Eye (tissue), 1 donor: ENCODE results near the gene HTR2B.
"Not testable (repeated sequence)": the region's sequence is repeated elsewhere in the genome, so short reads cannot be mapped to it uniquely, and the experiment has no call there.

Source experiments
- DNase-seq: peaks from one replicate; pipeline ENCODE4 v3.0.0-alpha.2; 2015

HTR2B gene

GRCh38 chr2:231088754-231089153 lies 36.1 kb downstream of the HTR2B start:
- DNase-seq = no peak

GRCh38 chr2:231084565-231084964 lies 40.3 kb downstream of the HTR2B start:
- DNase-seq = no peak

DNA sequence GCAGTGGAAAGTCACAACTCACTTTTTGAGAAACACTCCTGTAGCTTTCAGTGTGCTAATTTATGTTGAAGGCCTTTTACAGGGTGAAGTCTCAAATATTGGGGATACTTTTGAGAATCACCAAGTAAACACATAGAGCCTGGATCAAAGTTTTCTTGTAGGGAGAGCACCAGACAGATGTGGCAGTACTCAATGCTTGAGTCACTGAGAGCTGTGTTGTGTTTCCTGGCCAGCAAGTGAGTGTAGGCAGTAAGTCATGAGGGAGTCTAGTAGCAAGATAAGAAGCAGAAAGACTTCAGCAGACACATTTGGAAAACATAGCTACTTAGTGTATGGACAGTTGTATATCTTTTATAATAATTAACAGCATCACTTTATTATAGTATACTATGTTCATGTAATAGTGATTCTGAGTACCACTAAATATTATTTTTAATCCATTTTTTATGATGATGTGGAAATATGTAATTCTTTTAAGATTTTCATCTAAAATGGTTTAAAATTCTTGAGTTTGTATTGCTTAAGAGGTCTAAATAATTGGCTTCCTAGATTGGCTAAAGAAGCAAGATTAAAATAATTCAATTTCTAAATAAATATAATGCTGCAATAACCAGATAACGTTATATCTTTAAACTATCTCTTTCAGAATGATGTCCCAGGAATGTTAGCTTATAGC lies 55.3 kb downstream of the HTR2B start:
- no peak for DNase-seq

DNA sequence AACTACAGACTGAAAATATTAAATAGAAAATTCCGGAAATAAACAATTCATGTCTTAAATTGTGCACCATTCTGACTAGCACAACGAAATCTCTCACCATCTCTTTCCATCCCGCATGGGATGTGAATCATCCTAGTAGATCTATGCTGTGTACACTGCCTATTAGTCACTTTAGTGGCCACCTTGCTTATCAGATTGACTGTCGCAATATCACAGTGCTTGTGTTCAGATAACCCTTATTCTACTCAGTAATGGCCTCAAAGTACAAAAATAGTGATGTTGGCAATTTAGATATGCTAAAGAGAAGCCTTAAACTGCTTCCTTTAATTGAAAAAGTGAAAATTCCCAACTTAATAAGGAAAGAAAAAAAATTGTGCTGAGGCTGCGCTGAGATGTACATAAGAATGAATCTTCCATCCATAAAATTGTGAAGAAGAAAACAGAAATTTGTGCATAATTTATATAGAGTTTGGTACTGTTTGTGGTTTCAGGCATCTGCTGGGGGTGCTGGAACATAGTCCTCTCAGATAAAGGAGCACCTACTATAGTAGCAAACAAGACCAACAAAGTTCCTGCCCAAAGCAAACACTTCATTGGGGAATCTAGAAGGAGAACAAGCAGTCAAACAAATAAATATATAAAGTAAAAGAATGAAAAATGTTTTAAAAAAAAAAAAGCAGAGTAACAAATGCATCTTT lies 56.2 kb downstream of the HTR2B start:
- DNase-seq = no peak

- not testable (repeated sequence) for DNase-seq
Measured at GRCh38 chr2:231067531-231067930, 57.3 kb downstream of the HTR2B start.

DNA sequence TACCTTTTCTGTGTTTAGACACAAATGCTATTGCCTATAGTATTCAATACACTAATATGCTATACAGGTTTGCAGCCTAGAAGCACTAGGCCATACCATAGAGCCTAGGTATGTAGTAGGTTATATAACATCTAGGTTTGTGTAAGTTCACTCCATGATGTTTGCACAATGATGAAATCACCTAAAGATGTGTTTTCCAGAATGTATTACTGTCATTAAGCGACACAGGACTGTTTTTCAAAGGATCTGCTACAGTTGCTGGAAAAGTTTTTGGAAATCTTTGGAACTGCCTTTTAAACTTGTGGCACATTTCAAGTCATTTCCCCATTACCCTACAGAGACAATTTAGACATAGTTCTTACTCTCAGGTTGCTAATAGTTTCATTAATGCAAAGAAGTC lies 58.9 kb downstream of the HTR2B start:
- no peak for DNase-seq

DNA sequence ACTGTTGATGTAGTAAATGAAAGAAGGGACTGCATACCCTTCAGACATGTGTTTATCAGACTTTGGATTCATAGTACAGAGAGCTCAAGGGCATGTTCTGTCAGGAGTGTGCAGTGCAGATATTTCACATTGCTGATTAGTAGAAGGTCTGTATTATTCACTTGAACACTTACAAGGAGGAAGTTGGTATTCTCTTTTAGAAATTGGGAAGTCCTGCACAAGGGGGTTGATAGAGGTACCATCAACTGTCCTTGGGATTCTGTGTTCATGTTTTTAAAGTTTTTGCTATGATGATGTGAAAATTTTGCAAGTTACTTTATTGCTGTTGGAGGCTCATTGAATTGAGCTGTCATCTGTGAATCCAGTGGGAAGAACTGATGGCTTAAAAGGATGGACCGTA lies 61.5 kb downstream of the HTR2B start:
- DNase-seq = no peak

GRCh38 chr2:231062776-231063175 lies 62.1 kb downstream of the HTR2B start:
- DNase-seq = no peak

DNA sequence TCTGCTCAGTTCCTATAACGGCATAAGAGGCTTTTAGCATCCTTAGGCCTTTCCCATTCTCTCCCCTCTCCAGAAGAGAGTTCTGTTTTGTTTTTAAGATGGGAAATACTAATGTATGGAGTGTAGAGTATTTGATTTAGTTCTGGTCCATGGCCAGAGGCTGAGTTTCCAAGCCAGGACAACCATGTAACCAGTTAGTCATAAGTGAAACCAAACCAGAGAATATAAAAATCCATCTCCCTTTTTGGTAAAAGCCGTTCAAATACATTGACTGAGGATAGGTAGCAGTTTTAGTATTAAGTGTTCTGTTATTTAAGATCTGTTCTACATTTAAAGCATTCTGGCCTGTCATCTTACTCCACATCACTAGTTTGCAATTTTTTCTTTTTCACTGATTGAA lies 65.1 kb downstream of the HTR2B start:
- no peak for DNase-seq

DNA sequence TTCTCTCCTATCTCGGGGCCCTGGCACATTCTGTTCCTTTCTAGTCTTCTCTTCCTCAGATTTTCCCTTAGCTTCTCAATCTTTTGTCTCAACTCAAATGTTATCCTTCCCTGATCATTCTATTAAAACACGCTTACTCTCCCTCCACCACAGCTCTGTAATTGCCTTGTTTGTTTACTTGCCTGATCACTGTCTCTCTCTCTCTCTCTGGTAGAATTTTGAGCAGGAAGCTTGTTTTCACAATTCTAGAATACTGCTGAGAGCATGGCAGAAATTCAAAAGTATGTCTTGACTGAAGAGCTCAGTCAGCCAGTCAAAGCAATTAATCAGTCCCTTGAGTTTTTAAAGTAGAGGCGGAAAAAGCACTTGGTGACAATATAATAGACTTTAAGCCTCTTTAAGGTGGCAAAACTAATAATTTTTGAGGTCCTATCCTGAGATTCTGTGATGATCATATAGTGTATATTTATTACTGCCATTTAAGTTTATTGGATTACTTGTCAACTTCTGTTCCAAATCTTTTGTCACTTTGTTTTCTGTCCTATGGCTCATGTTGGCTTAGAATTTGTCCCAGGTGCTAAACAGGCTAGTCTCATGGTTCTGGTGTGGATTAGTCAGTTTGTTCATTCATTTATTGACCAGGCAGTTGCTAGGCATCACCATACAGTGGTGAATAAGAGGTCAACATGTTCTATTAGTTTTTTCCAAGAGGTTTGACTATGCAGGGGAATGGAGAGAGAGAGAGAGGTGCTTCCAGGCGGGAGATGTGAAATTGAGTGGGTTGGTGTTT lies 65.9 kb downstream of the HTR2B start:
- DNase-seq = no peak
